ENCODE data around the gene STING1. TPM values are rescaled to one million over a fixed set of nuclear protein-coding genes. Genes with fewer than 3 reads are reported as not detected.

Gene STING1
- total RNA-seq, 1 donor = 353 TPM

DNA sequence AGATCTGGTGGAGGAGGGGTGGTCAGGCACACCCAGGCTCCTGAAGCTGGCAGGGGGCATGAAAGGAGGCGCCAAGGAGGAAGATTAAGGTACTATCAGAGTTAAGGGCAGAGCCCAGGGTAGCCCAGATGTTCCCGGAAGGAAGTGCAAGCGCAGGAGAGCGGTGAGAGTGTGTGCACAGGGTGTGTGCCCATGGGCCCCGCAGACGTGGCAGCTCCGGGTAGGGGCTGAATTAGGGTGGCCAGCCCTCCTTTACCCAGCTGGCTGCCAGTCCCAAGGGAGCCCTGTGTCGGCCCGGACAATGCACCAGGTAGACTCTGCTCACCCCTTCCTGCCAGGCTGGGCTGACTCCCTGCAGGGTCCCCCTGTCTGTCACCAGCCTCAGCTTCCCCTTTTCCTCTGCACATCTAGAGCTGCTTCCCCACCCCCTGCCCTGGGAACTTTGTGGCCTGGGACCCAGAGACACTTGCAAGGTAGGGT lies 11.7 kb downstream of the STING1 start, which contains the start of gene SMIM33:
SMIM33 (plus strand) TSS at position 184 of the 480 bp plus-strand sequence; CDS start at position 302, 118 bp downstream.
- peak in 2 of 3 donors; percentile 43 to 53 for DNase-seq (ENCODE audit: low read depth in 2 of 3, low spot score in 2 of 3)

DNA sequence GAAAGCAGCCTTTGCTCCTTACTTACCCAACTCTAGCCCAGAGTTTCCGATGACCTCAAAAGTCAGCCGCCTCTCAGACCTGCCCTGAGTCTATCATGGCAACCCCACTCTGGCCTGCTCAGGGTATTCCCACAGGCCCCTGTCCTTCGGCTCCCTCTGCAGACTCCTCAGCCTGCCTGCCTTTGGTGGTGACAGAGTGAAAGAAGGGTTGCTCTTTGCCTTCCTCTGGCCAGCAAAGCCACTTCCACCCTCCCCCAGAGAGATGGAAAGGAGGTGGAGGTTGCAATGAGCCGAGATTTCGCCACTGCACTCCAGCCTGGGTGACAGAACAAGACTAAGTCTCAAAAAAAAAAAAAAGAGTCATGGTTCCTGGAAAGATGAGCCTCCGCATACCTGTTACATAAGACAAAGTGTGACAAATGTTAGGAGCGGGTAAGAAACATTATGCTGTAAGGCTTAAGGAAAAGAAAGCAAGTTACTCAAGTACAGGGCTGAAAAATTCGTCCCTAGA lies 14.1 kb downstream of the STING1 start:
- peak in 1 of 3 donors; percentile 18 for DNase-seq (ENCODE audit: low read depth in 2 of 3, low spot score in 2 of 3)

DNA sequence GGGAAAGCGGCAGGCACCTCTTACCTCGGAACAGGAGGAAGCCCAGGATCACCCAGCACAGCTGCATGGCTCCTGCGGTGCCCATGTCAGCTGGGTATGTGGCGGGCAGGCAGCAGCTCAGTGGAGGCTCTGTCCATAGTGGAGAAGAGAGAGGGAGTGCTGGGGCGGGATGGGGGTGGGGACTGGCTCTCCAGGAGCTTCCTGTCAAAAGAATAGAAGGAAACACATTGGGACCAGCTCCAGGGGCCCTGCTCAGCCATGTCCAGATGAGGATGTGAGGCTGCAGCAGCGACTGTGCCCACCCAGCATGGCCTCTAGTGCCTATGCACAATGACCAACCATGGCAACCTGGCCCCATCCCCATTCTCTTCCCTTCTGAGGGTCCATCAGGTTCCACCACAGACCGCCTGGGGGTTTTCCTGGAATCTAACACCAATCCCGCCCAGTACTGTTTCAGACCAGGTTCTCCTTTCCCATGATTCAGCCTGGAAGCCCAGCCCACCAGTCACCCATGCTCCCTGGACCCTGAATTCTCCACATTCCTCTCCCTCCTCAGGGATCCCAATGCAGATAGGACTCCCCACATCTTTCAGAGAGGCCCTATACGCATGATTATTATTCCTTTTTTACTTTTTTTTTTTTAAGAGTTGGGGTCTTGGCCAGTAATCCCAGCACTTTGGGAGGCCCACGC lies 19.8 kb downstream of the STING1 start, which contains the start of gene ECSCR:
ECSCR (minus strand) TSS at position 158 of the 691 bp plus-strand sequence; CDS start at position 85, 73 bp downstream.
- DNase-seq (ENCODE audit: low read depth in 2 of 3, low spot score in 2 of 3) = no peak

DNA sequence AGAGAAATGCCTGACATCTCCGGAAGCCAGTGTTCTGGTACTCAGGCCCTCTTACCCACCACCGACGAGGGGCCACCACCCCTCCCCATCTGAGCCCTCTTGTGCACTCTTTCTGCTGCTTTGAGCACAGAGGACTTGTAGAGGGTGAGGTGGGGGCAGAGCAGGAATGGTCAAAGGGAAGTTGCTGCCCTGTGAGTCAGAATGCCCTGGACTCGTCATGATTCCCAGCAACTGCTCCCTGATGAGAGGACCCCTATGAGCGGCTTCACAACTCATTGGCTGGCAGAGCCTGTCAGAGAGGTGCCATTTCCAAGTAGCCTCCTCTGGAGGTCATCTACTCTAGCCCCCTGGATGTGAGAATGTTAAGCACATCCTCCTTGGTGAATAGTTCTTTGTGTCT lies 20.9 kb downstream of the STING1 start:
- DNase-seq (ENCODE audit: low read depth in 2 of 3, low spot score in 2 of 3) = no peak

DNA sequence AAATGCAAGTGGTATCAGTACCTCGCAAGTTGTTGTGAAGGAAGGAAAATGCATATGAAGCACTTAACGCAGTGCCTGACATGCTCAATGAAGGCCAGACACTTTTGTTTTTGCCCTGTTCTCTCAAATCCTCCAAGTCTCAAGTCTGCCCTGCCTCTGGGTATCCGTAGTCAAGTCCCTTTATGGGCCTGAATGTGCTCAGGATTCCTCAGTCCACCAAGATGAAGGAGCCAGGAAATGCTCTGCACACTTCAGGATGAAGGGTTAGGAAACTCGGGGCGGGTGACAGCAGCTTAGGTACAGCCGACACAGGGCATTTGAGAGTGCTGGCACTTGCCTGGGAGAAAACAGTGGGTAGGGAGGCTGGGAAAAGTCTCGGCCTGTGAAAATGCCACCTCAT lies 21.4 kb downstream of the STING1 start:
- DNase-seq (ENCODE audit: low read depth in 2 of 3, low spot score in 2 of 3) = no peak

DNA sequence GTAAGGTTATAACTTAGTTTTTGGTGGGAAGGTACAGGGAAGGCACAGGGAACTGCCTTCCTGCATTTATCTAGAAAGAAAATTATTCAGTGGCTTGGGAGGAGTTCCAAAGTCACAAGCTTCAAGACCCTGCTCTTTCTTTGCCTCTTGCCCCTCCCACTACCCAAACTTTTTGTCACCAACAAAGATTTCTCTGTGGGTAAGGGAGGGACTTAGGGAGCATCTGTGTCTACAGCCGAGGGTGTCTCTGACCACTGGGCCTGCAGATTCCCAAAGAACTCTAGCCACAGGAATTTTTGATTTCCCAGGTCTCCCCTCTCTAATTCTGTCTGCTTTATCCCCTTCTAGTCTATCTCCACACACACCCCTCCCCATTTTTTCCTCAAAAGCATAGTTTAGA lies 22.1 kb downstream of the STING1 start:
- no peak for DNase-seq (ENCODE audit: low read depth in 2 of 3, low spot score in 2 of 3)

DNA sequence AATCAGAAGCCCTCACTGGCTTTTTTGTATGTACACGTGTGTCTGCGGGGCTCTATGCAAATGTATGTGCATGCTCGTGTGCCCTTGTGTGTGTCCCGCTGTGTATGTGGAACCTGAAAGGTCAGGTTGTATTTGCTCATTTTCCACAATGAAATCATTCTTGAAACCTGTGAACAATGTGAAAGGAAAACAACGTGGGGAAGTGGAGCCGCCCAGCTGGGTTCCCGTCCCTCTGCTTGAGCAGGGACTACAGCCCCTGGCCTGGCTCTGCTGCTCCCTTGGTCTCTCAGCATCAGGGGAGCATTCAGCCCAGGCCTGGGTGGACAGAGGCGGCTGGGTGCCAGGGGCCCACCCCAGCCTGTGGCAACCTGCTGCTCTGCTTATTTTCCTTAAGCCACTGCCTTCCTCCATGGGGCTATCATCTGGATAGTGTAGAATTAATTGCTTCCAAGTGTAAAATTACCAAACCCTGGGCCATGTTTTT lies 23.1 kb downstream of the STING1 start:
- DNase-seq (ENCODE audit: low read depth in 2 of 3, low spot score in 2 of 3) = no peak

DNA sequence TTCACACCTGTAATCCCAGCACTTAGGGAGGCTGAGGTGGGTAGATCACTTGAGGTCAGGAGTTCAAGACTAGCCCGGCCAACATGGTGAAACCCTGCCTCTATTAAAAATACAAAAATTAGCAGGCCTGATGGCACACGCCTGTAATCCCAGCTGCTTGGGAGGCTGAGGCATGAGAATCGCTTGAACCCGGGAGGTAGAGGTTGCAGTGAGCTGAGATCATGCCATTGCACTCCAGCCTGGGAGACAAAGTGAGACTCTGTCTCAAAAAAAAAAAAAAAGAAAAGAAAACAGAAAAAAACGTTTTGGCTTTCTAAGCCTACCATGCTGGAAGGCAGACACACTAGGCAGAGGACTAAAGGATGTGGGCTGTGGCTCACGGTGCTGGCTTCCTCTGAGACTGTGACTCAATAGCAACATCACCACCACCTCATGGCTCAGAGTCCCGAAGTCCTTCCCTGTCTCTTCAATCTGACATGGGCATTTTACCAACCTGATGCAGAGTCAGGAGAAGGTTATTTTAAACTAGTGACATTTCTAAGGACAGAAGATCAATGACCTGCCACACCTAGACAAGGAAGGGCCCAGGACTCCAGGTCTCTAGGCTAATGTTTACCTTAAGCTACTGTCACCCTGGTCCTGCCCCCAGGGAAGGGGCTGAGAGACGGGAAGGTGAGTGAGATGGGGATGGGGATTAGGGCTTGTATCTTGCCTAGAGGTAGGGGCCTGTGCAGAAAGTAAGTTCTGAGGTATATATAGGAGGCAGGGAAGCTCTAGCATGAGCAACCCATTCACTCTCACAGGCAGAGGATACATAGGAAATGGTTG lies 23.8 kb downstream of the STING1 start:
- peak; percentile 60 to 89 (median 86) for DNase-seq (ENCODE audit: low read depth in 2 of 3, low spot score in 2 of 3)

DNA sequence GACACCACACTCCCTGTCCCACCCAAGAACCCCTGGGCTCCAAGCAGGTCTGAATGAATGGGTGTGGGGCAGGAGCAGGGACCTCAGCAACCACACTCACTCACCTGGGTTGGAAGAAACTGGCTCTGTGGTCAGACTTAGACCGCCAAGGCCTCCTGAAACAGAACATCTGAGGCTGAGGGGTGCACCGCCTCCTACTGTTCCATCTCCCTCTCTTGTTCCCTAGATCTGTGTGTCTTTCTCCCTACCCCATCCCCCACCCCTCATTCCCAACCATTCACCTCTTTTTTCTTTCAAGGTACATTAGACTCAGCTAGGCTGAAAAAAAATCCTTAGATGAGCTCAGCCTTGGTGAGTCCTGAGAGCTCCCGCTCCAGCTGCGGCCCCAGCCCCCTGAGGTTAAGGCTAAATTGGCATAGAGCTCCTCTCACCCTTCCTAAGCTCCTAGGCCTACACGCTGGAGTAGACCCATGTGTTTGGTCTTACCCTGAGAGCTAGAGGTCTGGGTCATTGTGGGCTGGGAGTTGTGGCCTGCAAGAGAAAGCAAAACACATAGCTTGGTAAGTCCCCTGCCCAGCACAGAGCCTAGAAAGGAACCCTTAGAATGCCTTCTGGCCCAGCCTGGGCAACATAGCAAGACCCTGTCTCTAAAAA lies 24.8 kb downstream of the STING1 start:
- no peak for DNase-seq (ENCODE audit: low read depth in 2 of 3, low spot score in 2 of 3)

DNA sequence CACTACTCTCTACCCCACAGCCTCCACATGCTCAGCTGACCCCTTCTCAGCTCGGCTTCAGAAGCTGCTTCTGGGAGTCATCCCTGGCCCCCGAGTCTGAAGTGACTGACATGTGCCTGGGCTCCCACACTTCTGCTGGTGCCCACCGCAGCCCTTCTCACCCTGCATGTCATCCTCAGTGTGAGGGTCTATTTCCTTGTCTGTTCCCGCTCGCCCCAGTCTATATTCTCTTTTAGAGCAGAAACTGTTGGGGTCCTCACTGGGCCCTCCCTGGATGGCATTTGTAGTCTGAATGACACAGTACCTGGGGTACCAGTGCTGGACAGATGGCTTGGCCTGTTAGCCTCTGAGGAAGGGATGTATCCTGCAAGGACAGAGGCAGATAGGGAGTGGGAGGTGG lies 25.3 kb downstream of the STING1 start:
- no peak for DNase-seq (ENCODE audit: low read depth in 2 of 3, low spot score in 2 of 3)

DNA sequence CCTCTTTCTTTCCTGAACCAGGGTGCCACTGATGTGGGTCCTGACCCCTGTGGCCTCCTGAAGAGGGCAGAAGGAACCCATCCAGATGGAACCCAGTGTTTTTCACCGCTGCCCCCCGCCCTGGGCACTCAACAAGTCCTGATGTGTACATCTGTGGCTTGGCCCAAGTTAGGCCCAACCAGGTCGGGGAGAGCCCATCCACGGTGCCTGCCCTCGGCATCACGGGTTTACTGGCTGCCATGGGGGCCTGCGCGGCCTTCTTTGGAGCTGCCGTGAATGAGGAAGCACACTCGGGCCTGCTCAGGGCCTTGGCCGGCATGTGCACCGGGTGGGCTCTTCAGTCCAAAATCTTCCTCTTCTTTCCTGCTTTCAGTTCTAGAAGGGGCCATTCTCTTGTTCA lies 25.8 kb downstream of the STING1 start:
- DNase-seq (ENCODE audit: low read depth in 2 of 3, low spot score in 2 of 3) = no peak

DNA sequence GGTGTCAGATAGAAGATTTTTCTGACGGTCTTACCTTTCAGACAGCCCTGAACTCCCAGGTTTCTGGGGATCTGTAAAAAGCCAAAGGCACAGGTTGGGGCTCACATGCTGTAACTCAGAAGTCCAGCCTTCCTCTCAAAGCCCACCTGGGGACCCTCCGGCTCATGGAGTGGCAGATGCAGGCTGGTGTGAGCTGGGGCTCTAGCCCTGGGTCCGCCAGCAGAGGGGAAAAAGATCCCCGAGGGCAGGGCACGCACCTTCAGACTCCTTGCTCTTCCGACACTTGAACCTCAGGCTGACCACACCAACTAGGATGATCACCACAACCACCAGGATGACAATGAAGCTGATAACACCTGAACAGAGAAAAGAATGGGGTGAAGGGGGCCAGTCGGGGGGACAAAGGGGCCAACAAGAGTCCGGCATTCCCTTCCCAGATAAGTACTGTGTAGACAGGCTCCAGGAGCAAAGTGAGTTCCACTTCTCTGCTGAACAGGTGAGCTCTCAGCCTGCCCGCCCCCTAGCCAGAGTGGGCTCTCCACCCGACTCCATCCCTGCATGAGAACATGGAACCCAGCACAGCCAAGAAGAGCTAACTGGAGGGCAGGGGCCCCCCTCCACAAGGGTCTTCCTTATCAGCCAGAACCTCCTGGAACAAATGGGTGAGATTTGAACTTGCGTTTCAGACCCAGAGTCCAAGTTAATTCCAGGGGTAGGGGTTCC lies 27.8 kb downstream of the STING1 start:
- no peak for DNase-seq (ENCODE audit: low read depth in 2 of 3, low spot score in 2 of 3)

DNA sequence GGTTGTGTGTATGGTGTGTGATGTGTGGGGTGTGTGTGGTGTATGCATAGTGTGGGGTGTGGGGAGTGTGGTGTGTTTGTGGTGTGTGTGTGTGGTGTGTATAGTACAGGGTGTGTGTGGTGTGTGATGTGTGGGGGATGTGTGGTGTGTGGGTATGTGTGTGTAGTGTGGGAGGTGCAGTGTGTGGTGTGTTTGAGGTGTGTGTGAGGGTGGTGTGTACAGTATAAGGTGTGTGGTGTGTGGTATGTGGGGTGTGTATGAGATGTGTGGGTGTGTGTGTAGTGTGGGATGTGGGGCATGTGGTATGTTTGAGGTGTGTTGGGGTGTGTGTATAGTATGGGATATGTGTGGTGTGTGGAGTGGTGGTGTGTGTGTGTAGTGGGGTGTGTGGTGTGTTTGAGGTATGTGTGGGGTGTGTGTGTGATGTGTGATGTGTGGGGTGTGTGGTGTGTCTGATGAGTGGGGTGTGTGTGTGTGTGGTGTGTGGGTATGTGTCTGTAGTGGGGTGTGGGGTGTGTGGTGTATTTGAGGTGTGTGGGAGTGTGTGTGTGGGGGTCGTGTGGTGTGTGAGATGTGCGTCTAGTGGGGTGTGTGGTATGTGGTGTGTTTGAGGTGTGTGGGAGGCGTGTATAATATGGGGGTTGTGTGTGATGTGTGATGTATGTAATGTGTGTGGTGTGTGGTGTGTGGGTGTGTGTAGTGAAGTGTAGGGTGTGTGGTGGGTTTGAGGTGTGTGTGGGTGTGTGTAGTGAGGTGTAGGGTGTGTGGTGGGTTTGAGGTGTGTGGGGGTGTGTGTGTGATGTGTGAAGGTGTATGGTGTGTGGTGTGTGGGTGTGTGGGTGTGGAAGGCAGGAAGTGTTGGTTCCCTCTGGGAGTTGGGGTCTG lies 28.6 kb downstream of the STING1 start:
- no peak for DNase-seq (ENCODE audit: low read depth in 2 of 3, low spot score in 2 of 3)

DNA sequence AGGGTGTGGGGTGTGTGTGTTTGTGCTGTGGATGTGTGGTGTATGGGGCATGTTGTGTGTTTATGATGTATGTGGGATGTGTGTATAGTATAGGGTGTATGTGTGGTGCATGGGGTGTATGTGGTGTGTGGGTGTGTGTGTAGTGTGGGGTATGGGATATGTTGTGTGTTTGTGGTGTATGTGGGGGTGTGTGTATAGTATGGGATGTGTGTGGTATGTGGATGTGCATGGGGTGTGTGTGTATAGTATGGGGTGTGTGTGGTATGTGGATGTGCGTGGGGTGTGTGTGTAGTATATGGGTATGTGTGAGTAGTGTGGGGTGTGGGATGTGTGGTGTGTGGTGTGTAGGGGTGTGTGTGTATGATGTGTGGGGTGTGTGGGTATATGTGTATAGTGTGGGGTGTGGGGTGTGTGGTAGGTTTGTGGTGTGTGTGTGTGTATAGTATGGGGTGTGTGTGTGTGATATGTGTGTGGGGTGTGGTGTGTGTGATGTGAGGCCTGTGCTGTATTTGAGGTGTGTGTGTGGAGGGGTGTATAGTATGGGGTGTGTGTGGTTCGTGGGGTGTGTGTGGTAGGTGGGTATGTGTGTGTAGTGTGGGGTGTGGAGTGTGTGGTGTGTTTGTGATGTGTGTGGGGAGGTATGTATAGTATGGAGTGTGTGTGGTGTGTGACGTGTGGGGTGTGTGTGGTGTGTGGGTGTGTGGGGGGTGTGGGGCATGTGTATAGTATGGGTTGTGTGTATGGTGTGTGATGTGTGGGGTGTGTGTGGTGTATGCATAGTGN lies 30.5 kb downstream of the STING1 start:
- no peak for DNase-seq (ENCODE audit: low read depth in 2 of 3, low spot score in 2 of 3)

DNA sequence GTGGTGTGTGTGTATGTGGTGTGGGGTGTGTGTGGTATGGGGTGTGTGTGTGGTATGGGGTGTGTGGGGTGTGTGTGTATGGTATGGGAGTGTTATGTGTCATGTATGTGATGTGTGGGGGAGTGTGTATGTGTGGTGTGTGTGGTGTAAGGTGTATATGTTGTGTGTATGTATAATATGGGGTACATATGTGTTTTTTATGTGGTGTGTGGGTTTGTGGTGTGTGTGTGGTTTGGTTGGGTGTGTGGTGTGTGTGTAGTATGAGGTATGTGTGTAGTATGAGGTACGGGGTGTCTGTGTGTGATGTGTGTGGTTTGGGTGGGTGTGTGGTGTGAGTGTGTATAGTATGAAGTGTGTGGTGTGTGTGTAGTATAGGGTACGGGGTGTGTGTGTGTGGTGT lies 31.4 kb downstream of the STING1 start:
- DNase-seq (ENCODE audit: low read depth in 2 of 3, low spot score in 2 of 3) = no peak

DNA sequence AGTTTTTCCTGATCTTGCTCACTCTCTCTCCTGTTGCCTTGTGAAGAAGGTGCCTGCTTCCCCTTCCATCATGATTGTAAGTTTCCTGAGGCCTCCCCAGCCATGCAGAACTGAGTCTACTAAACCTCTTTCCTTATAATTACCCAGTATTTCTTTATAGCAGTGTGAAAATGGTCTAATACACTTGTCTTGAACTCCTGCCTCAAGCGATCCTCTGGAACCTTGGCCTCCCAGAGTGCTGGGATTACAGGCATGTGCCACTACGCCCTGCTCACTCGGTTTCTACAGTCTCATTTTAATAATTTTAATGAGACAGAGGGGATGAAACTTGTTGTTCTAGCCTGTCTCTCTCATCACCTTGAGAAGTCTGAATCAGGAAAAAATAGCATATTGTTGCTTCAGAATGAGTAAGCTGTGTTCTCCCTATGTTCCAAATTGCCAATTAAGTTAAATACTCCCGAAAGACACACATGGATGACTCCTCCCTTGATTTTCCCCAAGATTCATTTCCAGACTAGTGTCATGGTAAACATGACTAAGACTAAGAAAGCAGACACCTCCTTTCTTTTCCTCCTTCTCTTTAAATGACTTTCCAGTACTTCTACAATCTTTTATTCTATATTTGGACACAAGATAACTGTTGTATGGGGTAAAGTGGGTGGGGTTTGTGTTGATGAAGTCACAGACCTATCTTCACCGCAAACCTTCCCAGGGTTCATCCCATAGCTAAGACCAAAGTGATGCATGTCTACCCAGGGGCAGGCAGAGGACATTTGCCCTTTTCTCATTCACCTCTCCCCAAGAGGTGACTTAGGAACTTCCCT lies 35.4 kb downstream of the STING1 start:
- no peak for DNase-seq (ENCODE audit: low read depth in 2 of 3, low spot score in 2 of 3)

DNA sequence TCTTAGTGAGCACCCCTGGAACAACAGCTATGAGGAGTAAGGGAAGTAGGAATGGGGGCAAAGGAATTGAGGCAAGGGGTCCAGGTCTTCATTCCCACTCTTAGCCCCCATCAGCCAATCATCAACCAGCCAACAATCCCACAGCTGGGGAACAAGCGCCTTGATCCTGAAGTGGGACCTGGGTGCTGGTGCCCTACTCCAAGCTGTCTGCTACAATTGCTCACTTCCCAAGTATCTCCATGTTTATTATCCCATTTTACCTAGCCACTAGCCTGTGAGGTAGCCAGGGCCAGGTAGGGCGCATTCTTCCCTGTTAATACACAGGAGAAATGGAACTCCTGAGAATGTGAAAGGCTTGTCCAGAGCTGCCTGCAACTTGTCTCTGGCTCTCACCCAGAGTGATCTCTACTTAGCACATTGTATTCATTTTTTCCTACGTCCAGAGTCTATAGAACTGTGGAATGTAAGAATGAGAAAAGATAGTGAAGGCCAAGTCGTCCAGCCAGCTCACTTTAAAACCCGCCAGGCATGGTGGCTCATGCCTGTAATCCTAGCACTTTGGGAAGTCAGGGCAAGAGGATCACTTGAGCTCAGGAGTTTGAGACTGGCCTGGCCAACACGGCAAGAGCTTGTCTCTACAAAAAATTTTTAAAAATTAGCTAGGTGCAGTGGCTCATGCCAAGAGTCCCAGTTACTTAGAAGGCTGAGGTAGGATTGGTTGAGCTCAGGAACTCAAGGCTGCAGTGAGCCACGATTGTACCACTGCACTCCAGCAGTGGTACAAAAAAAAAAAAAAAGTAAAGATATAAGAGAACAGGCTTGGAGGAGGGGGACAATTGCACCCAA lies 37.0 kb downstream of the STING1 start:
- no peak for DNase-seq (ENCODE audit: low read depth in 2 of 3, low spot score in 2 of 3)

All from hematopoietic multipotent progenitor cell (in vitro differentiated cells).